Right lobe of liver (tissue), 6 donors: Measurements from ENCODE around the gene MTMR1. TPM values are rescaled to one million over a fixed set of nuclear protein-coding genes. Genes with fewer than 3 reads are reported as not detected.

Experiments used
- ATAC-seq, 4 donors: fragments of 200-7000 bp; cut with Tn5 transposase; one replicate each; pipeline ENCODE4 v1.9.1; 2020; ENCODE audit warnings: mild to moderate bottlenecking in 4 of 4, moderate library complexity in 4 of 4
- DNase-seq, 3 donors: peaks; one replicate each; pipeline ENCODE4 v3.0.0-alpha.2; 2020
- H3K27ac ChIP-seq, 3 donors: fragments of 200-600 bp; one replicate each; pipeline ENCODE4 v1.8.0; 2022
- H3K27me3 ChIP-seq, 2 donors: fragments of 200-600 bp; one replicate each; pipeline ENCODE4 v1.8.0; 2022
- H3K36me3 ChIP-seq, 4 donors: fragments of 200-600 bp; sonication (generic) in 1 of 4; one replicate each; pipeline versions ENCODE4 v1.5.1 to v1.8.0; 2017 to 2022; ENCODE audit warnings: control low read depth in 1 of 4
- H3K4me1 ChIP-seq, 4 donors: fragments of 200-600 bp; sonication (generic) in 1 of 4; one replicate each; pipeline versions ENCODE4 v1.5.1 to v1.8.0; 2017 to 2022; ENCODE audit warnings: control low read depth in 1 of 4
- H3K4me3 ChIP-seq, 3 donors: fragments of 200-600 bp; one replicate each; pipeline ENCODE4 v1.8.0; 2022
- H3K9me3 ChIP-seq, 4 donors: fragments of 200-600 bp; sonication (generic) in 1 of 4; one replicate each; pipeline versions ENCODE4 v1.5.1 to v1.8.0; 2017 to 2022; ENCODE audit warnings: control low read depth in 1 of 4
- CTCF ChIP-seq, 4 donors: fragments of 200-600 bp in 3 of 4; fragments of 450-650 bp in 1 of 4; IDR thresholded peaks; one replicate each; pipeline versions ENCODE4 v1.5.1 to v1.8.0; 2016 to 2022; ENCODE audit warnings: antibody characterized with exemption in 4 of 4, mild to moderate bottlenecking in 2 of 4
- POLR2A ChIP-seq: fragments of 450-650 bp; IDR thresholded peaks from one replicate; pipeline ENCODE4 v1.6.1; 2017; ENCODE audit warnings: antibody characterized with exemption, mild to moderate bottlenecking
- WGBS: methylation state at CpG from one replicate; pipeline ENCODE4 v1.1.6; 2018; ENCODE audit warnings: low coverage, low lambda C conversion rate; ENCODE audit not compliant: insufficient coverage; ENCODE audit errors: missing lambda C conversion rate; 5-methylcytosine and 5-hydroxymethylcytosine counted together
- intact Hi-C, 2 donors: fragments of 100-400 bp; cut with DNase I; formaldehyde crosslinking; loops; one replicate each; pipeline versions ENCODE4 v1.11.2 to v1.14.1; 2022
- total RNA-seq, 6 experiments: library from RNA; depleted of rRNA in 2 of 6; stranded (reverse); fragments of >200 nt in 2 of 6; fragmentation: NEBNext Ultra II Directional in 3 of 6; extraction: Animal tissue kit (Norgen Biotek cat#: 25700) in 3 of 6; gene quantifications; one replicate each; pipeline versions ENCODE4 v1.1.0 to v1.2.4, GENCODE V29; 2016 to 2023
- donor health status: DM: no; HTN: yes; CAD: no.
- donor health status: DM: no; HTN: no; CAD: no.
- donor health status: DM: no; HTN: no; CAD: no.
- donor health status: DM: no; HTN: yes; CAD: no.
- donor health status: DM: no; HTN: yes; CAD: no.

Gene MTMR1
- total RNA-seq, 6 experiments from 2014 or later, result 7.6 to 11.2 (median 9.4) TPM

- peak; percentile 47 to 64 (median 60) for TF ChIP-seq CTCF (IDR thresholded peaks at IDR 0.05)
- no peak for TF ChIP-seq POLR2A
- DNase-seq (no peak), ATAC-seq (peak; percentile 51 to 63 (median 62))
- no peaks in the 10 kb centered on the region for H3K27me3 ChIP-seq
- H3K4me3 ChIP-seq, result no peak overlapping the region
- H3K27ac ChIP-seq, result no peak overlapping the region
- no peaks in the 10 kb centered on the region for H3K4me1 ChIP-seq
- no peaks in the 10 kb centered on the region for H3K36me3 ChIP-seq
- intact Hi-C loops, result no loop called here
- no peaks in the 10 kb centered on the region for H3K9me3 ChIP-seq
- 19% methylated on average over 7 of the region's 7 CpGs for WGBS
Measured at GRCh38 chrX:150683536-150684146, 9.6 kb upstream of the MTMR1 start.

GRCh38 chrX:150688911-150689451, 4.2 kb upstream of the MTMR1 start:
- no peak overlapping the region for H3K27ac ChIP-seq
- H3K9me3 ChIP-seq, result no peaks in the 10 kb centered on the region
- no peaks in the 10 kb centered on the region for H3K4me1 ChIP-seq
- ATAC-seq (no peak), DNase-seq (no peak)
- 59% methylated on average over 4 of the region's 5 CpGs for WGBS
- H3K4me3 ChIP-seq, result no peak overlapping the region
- no peaks in the 10 kb centered on the region for H3K27me3 ChIP-seq
- no peaks in the 10 kb centered on the region for H3K36me3 ChIP-seq
- TF ChIP-seq CTCF (IDR thresholded peaks at IDR 0.05) (no peak), POLR2A (no peak)
- intact Hi-C loops, result no loop called here

- no peaks in the 10 kb centered on the region for H3K9me3 ChIP-seq
- DNase-seq (no peak), ATAC-seq (no peak)
- no peaks in the 10 kb centered on the region for H3K36me3 ChIP-seq
- TF ChIP-seq POLR2A, result no peak
- TF ChIP-seq CTCF (IDR thresholded peaks at IDR 0.05), result no peak
- H3K4me3 ChIP-seq, result no peak overlapping the region
- intact Hi-C loops, result no loop called here
- H3K27me3 ChIP-seq, result no peaks in the 10 kb centered on the region
- H3K4me1 ChIP-seq, result peaks cover 0 to 5% (median 0%) of the 10 kb centered on the region in 4 donors
- H3K27ac ChIP-seq, result no peak overlapping the region
Measured at GRCh38 chrX:150690126-150690525, 3.1 kb upstream of the MTMR1 start.

GRCh38 chrX:150692296-150692695, 900 bp upstream of the MTMR1 start:
- TF ChIP-seq POLR2A (no peak), CTCF (IDR thresholded peaks at IDR 0.05) (no peak)
- H3K4me3 ChIP-seq, result peak overlapping the region in 2 of 3 donors; percentile 55 to 63
- intact Hi-C loops, result no loop called here
- H3K9me3 ChIP-seq, result no peaks in the 10 kb centered on the region
- ATAC-seq, result no peak
- H3K36me3 ChIP-seq, result no peaks in the 10 kb centered on the region
- peaks cover 0 to 5% (median 0%) of the 10 kb centered on the region in 4 donors for H3K4me1 ChIP-seq
- whole genome bisulfite sequencing, result 46% methylated on average over 5 of the region's 5 CpGs
- no peaks in the 10 kb centered on the region for H3K27me3 ChIP-seq
- H3K27ac ChIP-seq, result no peak overlapping the region
- DNase-seq, result no peak
